ENCODE results near the gene SERPINI2. TPM values are rescaled to one million over a fixed set of nuclear protein-coding genes. Genes with fewer than 3 reads are reported as not detected.

SERPINI2 gene, protein sequence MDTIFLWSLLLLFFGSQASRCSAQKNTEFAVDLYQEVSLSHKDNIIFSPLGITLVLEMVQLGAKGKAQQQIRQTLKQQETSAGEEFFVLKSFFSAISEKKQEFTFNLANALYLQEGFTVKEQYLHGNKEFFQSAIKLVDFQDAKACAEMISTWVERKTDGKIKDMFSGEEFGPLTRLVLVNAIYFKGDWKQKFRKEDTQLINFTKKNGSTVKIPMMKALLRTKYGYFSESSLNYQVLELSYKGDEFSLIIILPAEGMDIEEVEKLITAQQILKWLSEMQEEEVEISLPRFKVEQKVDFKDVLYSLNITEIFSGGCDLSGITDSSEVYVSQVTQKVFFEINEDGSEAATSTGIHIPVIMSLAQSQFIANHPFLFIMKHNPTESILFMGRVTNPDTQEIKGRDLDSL
- under 1 TPM in 5 of 10 donors, not detected in 5; 0.09 to 0.26 (median 0.18) TPM for polyA plus RNA-seq (ENCODE audit: insufficient read length in 10 of 10)
- long read RNA-seq, donor 1, result 0 reads
- long read RNA-seq, donor 2, result 0 reads
- long read RNA-seq, donor 3, result 0 reads
- long read RNA-seq, donor 4, result 0 reads
- long read RNA-seq, donor 5, result 0 reads
- long read RNA-seq, donor 6, result 0 reads
- long read RNA-seq, donor 7, result 0 reads
- long read RNA-seq, donor 8, result 0 reads
- long read RNA-seq, donor 9, result 0 reads

- no peak for DNase-seq
Observed at GRCh38 chr3:167473863-167474262, at the start of gene SERPINI2. Gene SERPINI2, minus strand, starts transcription at chr3:167474042. Its CDS starts 2,208 bp downstream, at chr3:167471834.

DNA sequence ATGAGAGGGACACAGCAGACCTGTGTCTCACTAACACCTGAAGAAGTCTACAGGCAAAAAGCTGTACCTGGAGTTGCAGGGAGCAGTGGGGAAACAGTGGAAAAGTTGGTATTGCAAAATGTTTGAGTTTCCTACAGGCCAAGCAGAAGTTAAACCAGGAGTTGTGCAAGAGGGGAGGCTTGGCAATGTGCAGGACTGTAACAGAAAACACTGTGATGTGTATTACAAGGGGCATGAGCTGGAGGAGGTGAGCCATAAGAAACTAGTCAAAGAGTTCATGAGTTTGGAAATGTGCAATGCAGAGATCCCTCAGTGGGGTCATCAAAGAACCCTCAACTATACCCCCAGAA lies 47.1 kb upstream of the SERPINI2 start:
- DNase-seq, result peak in 1 of 3 donors; percentile 2

GRCh38 chr3:167520266-167521005 lies 46.6 kb upstream of the SERPINI2 start:
- DNase-seq, result no peak

DNA sequence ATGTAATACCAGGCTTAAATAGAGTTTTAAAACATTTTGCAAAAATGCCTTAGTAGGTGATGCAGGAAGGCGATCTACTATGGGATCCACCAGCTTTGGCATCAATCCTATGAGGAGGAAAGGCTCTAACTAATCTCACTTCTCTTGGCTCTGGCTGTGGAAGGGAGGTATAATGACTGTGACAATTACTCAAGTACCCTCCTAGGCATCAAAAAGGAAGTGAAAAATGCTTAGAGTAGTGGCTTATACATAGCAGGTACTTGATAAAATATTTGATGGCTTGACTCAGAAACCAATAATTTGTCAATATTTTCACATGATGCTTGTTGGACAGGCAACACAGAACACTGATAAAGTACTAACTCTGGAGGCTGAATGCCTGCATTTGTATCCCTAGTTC lies 34.1 kb upstream of the SERPINI2 start:
- DNase-seq, result no peak

- no peak for DNase-seq
Observed at GRCh38 chr3:167502401-167502800, 28.6 kb upstream of the SERPINI2 start.

DNA sequence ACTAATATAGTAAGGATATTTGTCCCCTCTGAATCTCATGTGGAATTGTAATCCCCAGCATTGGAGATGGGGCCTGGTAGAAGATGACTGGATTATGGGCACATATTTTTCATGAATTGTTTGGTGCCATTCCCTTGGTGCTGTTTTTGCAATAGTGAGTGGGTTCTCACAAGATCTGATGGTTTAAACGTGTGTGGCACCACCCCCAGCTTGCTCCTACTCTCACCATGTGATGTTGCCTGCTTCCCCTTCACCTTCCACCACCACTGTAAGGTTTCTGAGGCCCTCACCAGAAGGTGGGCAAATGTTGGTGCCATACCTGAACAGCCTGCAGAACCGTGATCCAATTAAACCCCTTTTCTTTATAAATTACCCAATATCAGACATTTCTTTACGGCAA lies 28.1 kb upstream of the SERPINI2 start:
- no peak for DNase-seq

- DNase-seq, result no peak
Observed at GRCh38 chr3:167497903-167498302, 24.1 kb upstream of the SERPINI2 start.

DNA sequence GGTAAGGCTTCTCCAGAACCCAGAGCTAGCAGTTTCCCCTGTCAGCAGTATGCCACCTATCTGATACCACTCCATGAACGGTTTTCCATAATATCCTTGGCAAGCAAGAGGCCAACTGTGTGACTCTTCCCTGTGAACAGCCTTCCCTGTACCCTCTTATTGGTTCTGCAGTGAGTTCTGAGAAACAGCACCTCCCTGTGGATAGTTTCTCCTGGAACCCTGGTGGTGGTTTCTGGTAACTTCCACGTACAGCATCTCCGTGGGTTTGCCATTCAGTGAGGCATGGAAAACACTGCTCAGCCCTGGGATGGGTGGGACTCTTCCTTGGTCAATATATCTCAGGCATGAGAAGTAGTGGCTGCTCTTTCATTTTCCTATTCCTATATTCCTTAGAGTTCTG lies 19.4 kb upstream of the SERPINI2 start:
- DNase-seq, result no peak

DNA sequence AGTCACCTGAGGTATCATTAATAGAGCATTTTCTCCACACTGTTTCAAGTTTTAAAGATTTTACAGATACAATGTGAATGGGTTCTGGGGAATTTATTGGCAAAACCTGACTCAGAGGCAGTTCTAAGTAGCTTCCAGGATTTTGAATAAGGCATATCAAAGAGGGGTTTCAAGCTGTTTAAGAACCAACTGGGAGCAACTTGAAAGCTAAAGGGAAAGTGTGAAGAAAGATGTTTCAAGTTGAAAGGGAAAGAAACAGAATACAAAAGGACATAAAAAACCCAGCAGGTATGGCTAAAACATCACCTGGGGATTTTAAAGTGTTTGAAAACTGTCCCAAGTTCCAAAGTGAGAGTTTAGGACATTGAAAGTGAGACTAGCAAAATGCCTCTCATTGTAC lies 17.8 kb upstream of the SERPINI2 start:
- DNase-seq, result no peak

DNA sequence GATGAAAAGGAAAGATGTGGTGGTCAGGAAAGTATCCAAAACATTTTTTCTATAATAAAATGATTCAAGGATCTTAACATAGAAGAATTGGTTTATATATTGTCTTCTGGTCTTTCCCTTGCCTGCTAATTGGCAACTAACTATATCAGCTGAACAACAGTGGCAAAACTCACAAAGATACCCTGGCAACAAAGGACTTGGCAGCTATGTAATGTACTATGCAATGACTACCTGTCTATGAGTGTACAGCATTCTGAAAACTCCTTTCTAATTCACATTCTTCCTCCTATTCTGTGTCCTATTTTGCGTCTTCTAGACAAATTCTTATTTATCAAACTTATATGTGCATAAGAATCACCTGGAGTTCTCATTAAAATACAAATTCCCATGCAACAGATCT lies 15.7 kb upstream of the SERPINI2 start:
- no peak for DNase-seq

GRCh38 chr3:167487556-167487955 lies 13.7 kb upstream of the SERPINI2 start:
- DNase-seq, result no peak

DNA sequence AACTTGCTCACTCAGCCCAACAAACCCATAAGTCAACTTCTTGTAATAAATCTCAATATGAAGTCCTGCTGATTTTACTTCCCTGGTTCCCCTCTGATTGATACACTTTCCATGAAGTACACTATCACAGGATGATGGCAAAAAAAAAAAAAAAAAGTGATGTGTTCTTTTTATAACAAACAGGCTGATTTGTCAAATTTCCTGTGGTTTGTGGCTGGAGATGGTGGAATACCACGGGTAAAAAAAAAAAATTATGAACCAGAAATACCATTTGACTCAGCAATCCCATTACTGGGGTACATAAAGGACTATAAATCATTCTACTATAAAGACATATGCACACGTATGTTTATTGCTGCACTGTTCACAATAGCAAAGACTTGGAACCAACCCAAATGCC lies 10.7 kb upstream of the SERPINI2 start:
- no peak for DNase-seq

- DNase-seq, result no peak
Observed at GRCh38 chr3:167483708-167484475, 10.1 kb upstream of the SERPINI2 start.

GRCh38 chr3:167481164-167481563 lies 7.3 kb upstream of the SERPINI2 start:
- DNase-seq, result no peak

- DNase-seq, result no peak
Observed at GRCh38 chr3:167480748-167481147, 6.9 kb upstream of the SERPINI2 start.

DNA sequence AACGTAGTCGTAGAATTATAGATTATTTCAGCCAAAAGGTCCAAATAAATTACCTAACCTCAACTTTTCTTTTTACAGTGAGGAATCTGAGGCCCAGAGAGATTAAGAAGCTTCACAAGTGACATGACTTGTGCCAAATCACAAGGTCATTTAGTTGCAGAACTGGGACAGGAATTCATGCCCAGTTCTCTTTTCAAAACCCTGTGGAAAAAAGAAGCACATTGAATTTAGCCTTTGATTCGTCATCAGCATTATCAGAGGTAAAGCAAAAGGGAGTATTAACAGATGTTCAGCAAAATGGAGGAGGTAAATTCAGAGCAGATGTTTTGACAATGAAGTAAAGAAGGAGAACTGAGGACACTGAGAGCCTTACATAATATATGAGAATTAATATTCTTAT lies 4.5 kb downstream of the SERPINI2 start:
- DNase-seq, result peak; percentile 15 to 59 (median 41)

DNA sequence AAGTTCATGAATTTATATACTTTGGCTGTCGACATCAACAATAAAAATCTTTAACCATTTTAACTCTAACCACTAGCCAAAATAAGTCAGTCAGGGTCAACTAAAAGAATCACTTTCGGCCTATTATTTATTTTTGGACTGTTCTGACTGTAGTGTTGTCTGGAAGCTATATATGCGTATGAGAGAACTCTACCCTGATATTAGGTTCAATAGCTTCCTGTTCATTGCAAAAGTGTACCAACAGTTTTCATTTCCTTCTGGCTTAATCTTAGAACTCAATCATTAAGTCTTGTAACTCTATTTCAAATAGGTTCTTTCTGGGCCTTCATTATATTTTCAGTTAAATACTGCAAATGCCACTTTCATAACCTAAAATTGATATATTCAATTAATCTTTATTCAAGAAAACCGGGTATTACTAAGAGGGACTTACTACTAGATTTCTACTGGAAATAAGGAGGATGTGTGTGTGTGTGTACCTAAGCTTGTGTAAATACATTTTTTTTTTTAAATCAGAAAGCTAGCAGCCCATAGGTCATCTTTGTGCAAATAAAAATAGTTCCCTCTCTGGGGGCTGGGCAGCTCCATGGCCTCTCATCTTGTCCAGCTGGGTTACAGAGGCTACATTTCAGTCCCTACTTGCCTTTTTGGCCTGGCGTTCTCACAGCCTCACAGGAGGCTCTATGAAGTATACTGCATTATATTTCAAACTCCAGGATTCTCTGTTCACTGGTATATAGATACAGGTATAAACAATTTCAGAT lies 5.8 kb downstream of the SERPINI2 start:
- no peak for DNase-seq

- DNase-seq, result no peak
Observed at GRCh38 chr3:167466966-167467365, 6.9 kb downstream of the SERPINI2 start.

GRCh38 chr3:167456157-167456799 lies 17.6 kb downstream of the SERPINI2 start:
- DNase-seq, result no peak

DNA sequence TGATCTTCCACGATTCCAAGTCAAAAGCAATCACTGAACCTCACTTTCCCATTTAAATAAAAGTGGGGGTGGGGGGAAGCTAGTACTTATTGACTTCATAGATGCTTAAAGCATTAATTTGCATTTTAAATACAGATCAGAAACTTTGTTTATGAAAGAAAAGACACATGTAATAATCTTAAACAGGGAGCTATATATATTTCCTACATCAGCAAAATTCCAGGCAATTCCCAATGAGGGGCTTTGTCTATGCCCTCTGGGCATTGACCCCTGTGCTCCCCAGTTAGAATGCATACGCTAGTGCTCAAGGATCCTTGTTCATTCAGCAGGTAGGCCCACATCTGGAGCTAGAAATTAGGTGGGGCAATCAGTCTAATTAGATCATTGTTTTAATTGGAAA lies 20.0 kb downstream of the SERPINI2 start:
- no peak for DNase-seq

DNA sequence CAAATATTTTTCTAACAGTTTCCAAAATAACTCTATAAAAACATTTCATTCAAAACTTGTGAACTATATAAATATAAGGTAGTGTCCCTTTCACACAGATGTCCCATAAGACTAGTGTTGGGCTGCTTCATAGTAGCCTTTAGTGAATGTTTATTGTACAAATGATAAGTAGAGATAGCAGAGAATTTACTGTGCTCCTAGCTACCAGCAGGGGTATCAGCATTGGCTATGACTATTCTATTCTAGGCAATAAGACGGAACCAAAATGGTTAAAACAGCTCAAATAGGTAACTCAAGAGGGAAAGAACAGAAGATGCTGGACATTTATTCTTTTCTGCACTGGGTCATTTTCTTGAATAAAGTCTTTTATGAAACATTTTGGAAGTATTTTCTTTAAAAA lies 22.6 kb downstream of the SERPINI2 start:
- no peak for DNase-seq
